Measurements from ENCODE around the gene ADGRV1. TPM values are rescaled to one million over a fixed set of nuclear protein-coding genes. Genes with fewer than 3 reads are reported as not detected.
"Not testable (repeated sequence)": the region's sequence is repeated elsewhere in the genome, so short reads cannot be mapped to it uniquely, and the experiment has no call there.

Gene ADGRV1
- total and polyA plus RNA-seq, 3 donors from 2014 or later = 10.8 to 18.0 (median 12.6) TPM

- no peak overlapping the region for H3K27ac ChIP-seq
- H3K9me3 ChIP-seq = no peaks in the 10 kb centered on the region
- H3K4me3 ChIP-seq = no peak overlapping the region
- WGBS, 2 donors = 81 to 82% methylated on average over 4 of the region's 4 CpGs
- H3K27me3 ChIP-seq = no peaks in the 10 kb centered on the region
- intact Hi-C loops (cut with DNase I; ENCODE audit: low total_unique reads) = no loop called here
- H3K36me3 ChIP-seq (ENCODE audit: low read depth, missing control alignments) = no peaks in the 10 kb centered on the region
- no peaks in the 10 kb centered on the region for H3K4me1 ChIP-seq
- no peak for DNase-seq
- no peak for TF ChIP-seq CTCF (IDR thresholded peaks at IDR 0.05)
- no peak for TF ChIP-seq POLR2A (IDR thresholded peaks at IDR 0.05)
These were observed 122.4 kb downstream of the ADGRV1 start for GRCh38 chr5:90680921-90681563.

- intact Hi-C loops (cut with DNase I; ENCODE audit: low total_unique reads) = no loop called here
- no peak for TF ChIP-seq POLR2A (IDR thresholded peaks at IDR 0.05)
- TF ChIP-seq CTCF (IDR thresholded peaks at IDR 0.05) = no peak
- Histone ChIP-seq H3K9me3 (no peaks in the 10 kb centered on the region), H3K36me3 (ENCODE audit: low read depth, missing control alignments) (no peaks in the 10 kb centered on the region), H3K4me3 (no peak overlapping the region), H3K27me3 (no peaks in the 10 kb centered on the region), H3K4me1 (no peaks in the 10 kb centered on the region), H3K27ac (no peak overlapping the region)
- DNase-seq = no peak
- 93 to 98% methylated on average over 2 of the region's 2 CpGs for WGBS, 2 donors
These were observed 123.7 kb downstream of the ADGRV1 start for GRCh38 chr5:90682278-90682677.

- no peak overlapping the region for H3K27ac ChIP-seq
- H3K27me3 ChIP-seq = no peaks in the 10 kb centered on the region
- no peak overlapping the region for H3K4me3 ChIP-seq
- no peaks in the 10 kb centered on the region for H3K36me3 ChIP-seq (ENCODE audit: low read depth, missing control alignments)
- H3K9me3 ChIP-seq = no peaks in the 10 kb centered on the region
- intact Hi-C loops (cut with DNase I; ENCODE audit: low total_unique reads) = no loop called here
- no peaks in the 10 kb centered on the region for H3K4me1 ChIP-seq
- DNase-seq = no peak
- TF ChIP-seq POLR2A (IDR thresholded peaks at IDR 0.05) = no peak
- TF ChIP-seq CTCF (IDR thresholded peaks at IDR 0.05) = no peak
- 93 to 96% methylated on average over 8 of the region's 8 CpGs for WGBS, 2 donors
These were observed 126.9 kb downstream of the ADGRV1 start for GRCh38 chr5:90685425-90686022.

GRCh38 chr5:90686363-90686762, 127.8 kb downstream of the ADGRV1 start:
- H3K4me1 ChIP-seq; DNase-seq; H3K9me3 ChIP-seq; H3K4me3 ChIP-seq; H3K36me3 ChIP-seq (ENCODE audit: low read depth, missing control alignments); H3K27me3 ChIP-seq; H3K27ac ChIP-seq; intact Hi-C loops (cut with DNase I; ENCODE audit: low total_unique reads): not testable (repeated sequence)
- WGBS, 2 donors = 93% methylated on average over 2 of the region's 2 CpGs; no CpG with 5 or more reads in 1 of the 2 donors

GRCh38 chr5:90687458-90687857, 128.9 kb downstream of the ADGRV1 start:
- H3K27ac ChIP-seq; H3K9me3 ChIP-seq; H3K4me3 ChIP-seq; DNase-seq; H3K4me1 ChIP-seq; intact Hi-C loops (cut with DNase I; ENCODE audit: low total_unique reads); H3K36me3 ChIP-seq (ENCODE audit: low read depth, missing control alignments); H3K27me3 ChIP-seq: not testable (repeated sequence)
- 81 to 83% methylated on average over 3 of the region's 3 CpGs for WGBS, 2 donors

GRCh38 chr5:90689064-90689463, 130.5 kb downstream of the ADGRV1 start:
- no peak overlapping the region for H3K27ac ChIP-seq
- H3K4me1 ChIP-seq = no peaks in the 10 kb centered on the region
- no peaks in the 10 kb centered on the region for H3K27me3 ChIP-seq
- TF ChIP-seq POLR2A (IDR thresholded peaks at IDR 0.05) (no peak), CTCF (IDR thresholded peaks at IDR 0.05) (no peak)
- no peak for DNase-seq
- no peaks in the 10 kb centered on the region for H3K36me3 ChIP-seq (ENCODE audit: low read depth, missing control alignments)
- WGBS, 2 donors = 68 to 75% methylated on average over 2 of the region's 2 CpGs
- intact Hi-C loops (cut with DNase I; ENCODE audit: low total_unique reads) = no loop called here
- H3K9me3 ChIP-seq = no peaks in the 10 kb centered on the region
- H3K4me3 ChIP-seq = no peak overlapping the region
